IPS-18a (cell line): ENCODE measurements around the gene DBI.
"Not testable (repeated sequence)": the region's sequence is repeated elsewhere in the genome, so short reads cannot be mapped to it uniquely, and the experiment has no call there.

ENCODE experiments used
- H3K27ac ChIP-seq: one replicate; pipeline ENCODE4 v1.5.1; 2013; ENCODE audit warnings: low read length
- H3K27me3 ChIP-seq: one replicate; pipeline ENCODE4 v1.6.1; 2013; ENCODE audit warnings: mild to moderate bottlenecking, low read length; ENCODE audit not compliant: control insufficient read depth, insufficient read depth
- H3K36me3 ChIP-seq: one replicate; pipeline ENCODE4 v1.6.1; 2013; ENCODE audit warnings: low read depth, low read length; ENCODE audit not compliant: control insufficient read depth
- H3K4me1 ChIP-seq: one replicate; pipeline ENCODE4 v1.6.1; 2013; ENCODE audit warnings: low read depth, low read length; ENCODE audit not compliant: control insufficient read depth
- H3K4me3 ChIP-seq: one replicate; pipeline ENCODE4 v1.5.1; 2013; ENCODE audit warnings: low read length
- H3K9ac ChIP-seq: one replicate; pipeline ENCODE4 v1.6.1; 2013; ENCODE audit warnings: mild to moderate bottlenecking, low read length, moderate library complexity
- H3K9me3 ChIP-seq: one replicate; pipeline ENCODE4 v1.6.1; 2013; ENCODE audit warnings: low read depth, low read length; ENCODE audit not compliant: control insufficient read depth

The DBI gene

GRCh38 chr2:119384971-119385370 is 18.2 kb downstream of the DBI start:
- Histone ChIP-seq H3K9me3 (no peaks in the 10 kb centered on the region), H3K27ac (no peak overlapping the region), H3K4me1 (peaks cover 7% of the 10 kb centered on the region), H3K9ac (no peak overlapping the region), H3K4me3 (no peak overlapping the region), H3K36me3 (no peaks in the 10 kb centered on the region), H3K27me3 (no peaks in the 10 kb centered on the region)

GRCh38 chr2:119385466-119385865 is 18.7 kb downstream of the DBI start:
- Histone ChIP-seq H3K4me1 (peaks cover 7% of the 10 kb centered on the region), H3K9ac (no peak overlapping the region), H3K27me3 (no peaks in the 10 kb centered on the region), H3K36me3 (no peaks in the 10 kb centered on the region), H3K4me3 (no peak overlapping the region), H3K9me3 (no peaks in the 10 kb centered on the region), H3K27ac (no peak overlapping the region)

GRCh38 chr2:119387381-119388129 is 20.8 kb downstream of the DBI start:
- H3K4me3 ChIP-seq, result no peak overlapping the region
- H3K27ac ChIP-seq, result no peak overlapping the region
- H3K36me3 ChIP-seq, result no peaks in the 10 kb centered on the region
- H3K4me1 ChIP-seq, result peaks cover 7% of the 10 kb centered on the region
- no peaks in the 10 kb centered on the region for H3K27me3 ChIP-seq
- no peak overlapping the region for H3K9ac ChIP-seq
- no peaks in the 10 kb centered on the region for H3K9me3 ChIP-seq

- Histone ChIP-seq H3K27ac (no peak overlapping the region), H3K4me1 (peaks cover 7% of the 10 kb centered on the region)
Measured at GRCh38 chr2:119389615-119390306, 23.0 kb downstream of the DBI start.

GRCh38 chr2:119393971-119394748 is 27.4 kb downstream of the DBI start:
- Histone ChIP-seq H3K4me3 (no peak overlapping the region), H3K4me1 (peaks cover 8% of the 10 kb centered on the region), H3K9ac (no peak overlapping the region), H3K27ac (no peak overlapping the region), H3K36me3 (no peaks in the 10 kb centered on the region), H3K9me3 (no peaks in the 10 kb centered on the region), H3K27me3 (no peaks in the 10 kb centered on the region)

More at GRCh38 chr2:119389615-119390306, 23.0 kb downstream of the DBI start:
- H3K9ac ChIP-seq, result no peak overlapping the region
- no peaks in the 10 kb centered on the region for H3K36me3 ChIP-seq
- no peak overlapping the region for H3K4me3 ChIP-seq
- no peaks in the 10 kb centered on the region for H3K9me3 ChIP-seq
- H3K27me3 ChIP-seq, result no peaks in the 10 kb centered on the region

- H3K9ac ChIP-seq, result no peak overlapping the region
- no peaks in the 10 kb centered on the region for H3K9me3 ChIP-seq
- no peaks in the 10 kb centered on the region for H3K36me3 ChIP-seq
- peaks cover 3% of the 10 kb centered on the region for H3K4me1 ChIP-seq
- no peak overlapping the region for H3K27ac ChIP-seq
- H3K4me3 ChIP-seq, result no peak overlapping the region
- H3K27me3 ChIP-seq, result no peaks in the 10 kb centered on the region
Measured at GRCh38 chr2:119397196-119397595, 30.4 kb downstream of the DBI start.

GRCh38 chr2:119402106-119402505 is 35.3 kb downstream of the DBI start:
- H3K36me3 ChIP-seq, result no peaks in the 10 kb centered on the region
- H3K9ac ChIP-seq, result no peak overlapping the region
- H3K27me3 ChIP-seq, result no peaks in the 10 kb centered on the region
- H3K27ac ChIP-seq, result no peak overlapping the region
- H3K4me1 ChIP-seq, result peaks cover 3% of the 10 kb centered on the region
- no peak overlapping the region for H3K4me3 ChIP-seq
- no peaks in the 10 kb centered on the region for H3K9me3 ChIP-seq

- no peak overlapping the region for H3K27ac ChIP-seq
- peaks cover 3% of the 10 kb centered on the region for H3K4me1 ChIP-seq
Measured at GRCh38 chr2:119402645-119403560, 36.1 kb downstream of the DBI start.

GRCh38 chr2:119403618-119404017 is 36.8 kb downstream of the DBI start:
- not testable (repeated sequence) for H3K9ac ChIP-seq, H3K4me3 ChIP-seq, H3K4me1 ChIP-seq

More at GRCh38 chr2:119402645-119403560, 36.1 kb downstream of the DBI start:
- Histone ChIP-seq H3K4me3 (no peak overlapping the region), H3K27me3 (no peaks in the 10 kb centered on the region), H3K9me3 (no peaks in the 10 kb centered on the region), H3K9ac (no peak overlapping the region), H3K36me3 (no peaks in the 10 kb centered on the region)

GRCh38 chr2:119405151-119405550 is 38.4 kb downstream of the DBI start:
- Histone ChIP-seq H3K27ac (no peak overlapping the region), H3K9me3 (no peaks in the 10 kb centered on the region), H3K4me1 (no peaks in the 10 kb centered on the region)

More at GRCh38 chr2:119403618-119404017, 36.8 kb downstream of the DBI start:
- not testable (repeated sequence) for H3K27ac ChIP-seq, H3K36me3 ChIP-seq, H3K27me3 ChIP-seq, H3K9me3 ChIP-seq

More at GRCh38 chr2:119405151-119405550, 38.4 kb downstream of the DBI start:
- Histone ChIP-seq H3K4me3 (no peak overlapping the region), H3K27me3 (no peaks in the 10 kb centered on the region), H3K9ac (no peak overlapping the region), H3K36me3 (no peaks in the 10 kb centered on the region)
